ENCODE results near the gene SLC44A1.
"Not testable (repeated sequence)": the region's sequence is repeated elsewhere in the genome, so short reads cannot be mapped to it uniquely, and the experiment has no call there.

The SLC44A1 gene

GRCh38 chr9:105243015-105243686 lies 1.3 kb upstream of the SLC44A1 start:
- DNase-seq, result no peak

- no peak for DNase-seq
These were observed 230 bp downstream of the SLC44A1 start for GRCh38 chr9:105244734-105245028.

GRCh38 chr9:105245029-105245890 lies 809 bp downstream of the SLC44A1 start:
- peak; percentile 38 to 40 for DNase-seq

- no peak for DNase-seq
These were observed 1.4 kb downstream of the SLC44A1 start for GRCh38 chr9:105245891-105246161.

- DNase-seq, result no peak
These were observed 2.3 kb downstream of the SLC44A1 start for GRCh38 chr9:105246656-105247173.

GRCh38 chr9:105248691-105249090 lies 4.2 kb downstream of the SLC44A1 start:
- no peak for DNase-seq

GRCh38 chr9:105251133-105251532 lies 6.7 kb downstream of the SLC44A1 start:
- DNase-seq, result no peak

GRCh38 chr9:105251733-105252404 lies 7.4 kb downstream of the SLC44A1 start:
- no peak for DNase-seq

GRCh38 chr9:105252405-105252756 lies 7.9 kb downstream of the SLC44A1 start:
- DNase-seq, result no peak

GRCh38 chr9:105254226-105254625 lies 9.8 kb downstream of the SLC44A1 start:
- no peak for DNase-seq

GRCh38 chr9:105255421-105255820 lies 11.0 kb downstream of the SLC44A1 start:
- no peak for DNase-seq

GRCh38 chr9:105256569-105256968 lies 12.1 kb downstream of the SLC44A1 start:
- not testable (repeated sequence) for DNase-seq

- DNase-seq, result no peak
These were observed 13.4 kb downstream of the SLC44A1 start for GRCh38 chr9:105257809-105258208.

GRCh38 chr9:105258225-105258737 lies 13.8 kb downstream of the SLC44A1 start:
- DNase-seq, result no peak

- DNase-seq, result no peak
These were observed 14.8 kb downstream of the SLC44A1 start for GRCh38 chr9:105259274-105259673.

GRCh38 chr9:105259731-105260612 lies 15.5 kb downstream of the SLC44A1 start:
- no peak for DNase-seq

GRCh38 chr9:105262497-105262896 lies 18.0 kb downstream of the SLC44A1 start:
- no peak for DNase-seq

- DNase-seq, result no peak
These were observed 19.9 kb downstream of the SLC44A1 start for GRCh38 chr9:105264380-105264779.

- DNase-seq, result not testable (repeated sequence)
These were observed 23.8 kb downstream of the SLC44A1 start for GRCh38 chr9:105268254-105268653.

GRCh38 chr9:105269593-105269992 lies 25.1 kb downstream of the SLC44A1 start:
- DNase-seq, result no peak

GRCh38 chr9:105270711-105271110 lies 26.3 kb downstream of the SLC44A1 start:
- DNase-seq, result no peak

- no peak for DNase-seq
These were observed 29.3 kb downstream of the SLC44A1 start for GRCh38 chr9:105273731-105274130.

GRCh38 chr9:105275111-105275510 lies 30.7 kb downstream of the SLC44A1 start:
- DNase-seq, result no peak
